GM19467 (cell line): Measurements from ENCODE around the gene XPO4.

Source experiments
- ATAC-seq: cut with Tn5 transposase; IDR thresholded peaks from one replicate; pipeline ENCODE4 v1.9.1; 2021; ENCODE audit warnings: mild to moderate bottlenecking, moderate library complexity; ENCODE audit not compliant: unreplicated experiment

The XPO4 gene

GRCh38 chr13:20831254-20831653 lies 71.3 kb downstream of the XPO4 start:
- ATAC-seq = no peak

GRCh38 chr13:20828539-20829364 lies 73.8 kb downstream of the XPO4 start:
- peak; percentile 55 for ATAC-seq

- ATAC-seq = no peak
Observed at GRCh38 chr13:20826843-20827560, 75.5 kb downstream of the XPO4 start.

GRCh38 chr13:20826301-20826700 lies 76.2 kb downstream of the XPO4 start:
- no peak for ATAC-seq

- ATAC-seq = no peak
Observed at GRCh38 chr13:20825477-20825875, 77.1 kb downstream of the XPO4 start.

- ATAC-seq = no peak
Observed at GRCh38 chr13:20824762-20825476, 77.6 kb downstream of the XPO4 start.

GRCh38 chr13:20823071-20823470 lies 79.5 kb downstream of the XPO4 start:
- no peak for ATAC-seq

- no peak for ATAC-seq
Observed at GRCh38 chr13:20822406-20822805, 80.1 kb downstream of the XPO4 start.

GRCh38 chr13:20819715-20820114 lies 82.8 kb downstream of the XPO4 start:
- no peak for ATAC-seq

GRCh38 chr13:20815464-20815863 lies 87.1 kb downstream of the XPO4 start:
- no peak for ATAC-seq

GRCh38 chr13:20814224-20814910 lies 88.2 kb downstream of the XPO4 start:
- no peak for ATAC-seq

- no peak for ATAC-seq
Observed at GRCh38 chr13:20812890-20813289, 89.7 kb downstream of the XPO4 start.

- no peak for ATAC-seq
Observed at GRCh38 chr13:20810808-20811207, 91.7 kb downstream of the XPO4 start.

GRCh38 chr13:20808874-20809273 lies 93.7 kb downstream of the XPO4 start:
- ATAC-seq = no peak

GRCh38 chr13:20803180-20803965 lies 99.2 kb downstream of the XPO4 start:
- ATAC-seq = no peak

- no peak for ATAC-seq
Observed at GRCh38 chr13:20801707-20802106, 100.8 kb downstream of the XPO4 start.

- no peak for ATAC-seq
Observed at GRCh38 chr13:20799726-20800416, 102.7 kb downstream of the XPO4 start.

- ATAC-seq = no peak
Observed at GRCh38 chr13:20798027-20798426, 104.5 kb downstream of the XPO4 start.

- ATAC-seq = no peak
Observed at GRCh38 chr13:20796791-20797508, 105.6 kb downstream of the XPO4 start.
